ENCODE results near the gene DIP2B. TPM values are rescaled to one million over a fixed set of nuclear protein-coding genes. Genes with fewer than 3 reads are reported as not detected.

The DIP2B gene
- total RNA-seq, 6 experiments from 2014 or later: 11.1 to 24.0 (median 14.8) TPM

GRCh38 chr12:50615907-50616296 lies 111.1 kb downstream of the DIP2B start:
- Histone ChIP-seq H3K4me3 (no peak overlapping the region), H3K4me1 (peaks cover 0 to 18% (median 4%) of the 10 kb centered on the region in 4 donors), H3K27me3 (no peaks in the 10 kb centered on the region), H3K36me3 (no peaks in the 10 kb centered on the region), H3K27ac (no peak overlapping the region), H3K9me3 (no peaks in the 10 kb centered on the region)
- no peak for TF ChIP-seq POLR2A (IDR thresholded peaks at IDR 0.05)
- TF ChIP-seq, protein P1, sequence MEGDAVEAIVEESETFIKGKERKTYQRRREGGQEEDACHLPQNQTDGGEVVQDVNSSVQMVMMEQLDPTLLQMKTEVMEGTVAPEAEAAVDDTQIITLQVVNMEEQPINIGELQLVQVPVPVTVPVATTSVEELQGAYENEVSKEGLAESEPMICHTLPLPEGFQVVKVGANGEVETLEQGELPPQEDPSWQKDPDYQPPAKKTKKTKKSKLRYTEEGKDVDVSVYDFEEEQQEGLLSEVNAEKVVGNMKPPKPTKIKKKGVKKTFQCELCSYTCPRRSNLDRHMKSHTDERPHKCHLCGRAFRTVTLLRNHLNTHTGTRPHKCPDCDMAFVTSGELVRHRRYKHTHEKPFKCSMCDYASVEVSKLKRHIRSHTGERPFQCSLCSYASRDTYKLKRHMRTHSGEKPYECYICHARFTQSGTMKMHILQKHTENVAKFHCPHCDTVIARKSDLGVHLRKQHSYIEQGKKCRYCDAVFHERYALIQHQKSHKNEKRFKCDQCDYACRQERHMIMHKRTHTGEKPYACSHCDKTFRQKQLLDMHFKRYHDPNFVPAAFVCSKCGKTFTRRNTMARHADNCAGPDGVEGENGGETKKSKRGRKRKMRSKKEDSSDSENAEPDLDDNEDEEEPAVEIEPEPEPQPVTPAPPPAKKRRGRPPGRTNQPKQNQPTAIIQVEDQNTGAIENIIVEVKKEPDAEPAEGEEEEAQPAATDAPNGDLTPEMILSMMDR (IDR thresholded peaks at IDR 0.05): no peak
- 100% methylated on average over 1 of the region's 1 CpG for WGBS (ENCODE audit: insufficient coverage, low coverage, low lambda C conversion rate, missing lambda C conversion rate)
- DNase-seq (no peak), ATAC-seq (no peak)
- intact Hi-C loops (cut with DNase I): no loop called here

DNA sequence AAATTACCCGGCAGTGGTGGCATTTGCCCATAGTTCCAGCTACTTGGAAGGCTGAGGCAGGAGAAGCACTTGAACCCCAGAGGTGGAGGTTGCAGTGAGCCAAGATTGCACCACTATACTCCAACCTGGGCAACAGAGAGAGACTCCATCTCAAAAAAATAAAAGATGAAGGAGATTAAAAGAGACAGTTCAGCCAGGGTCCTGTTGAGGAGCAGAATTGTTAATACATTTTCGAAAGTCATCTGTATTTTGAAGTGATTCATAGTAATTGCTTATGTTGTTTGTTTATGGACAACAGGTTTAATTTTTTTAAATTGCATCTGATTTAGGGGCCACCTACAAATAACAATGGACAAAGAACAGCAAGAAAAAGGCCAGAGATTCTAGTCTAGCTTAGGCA lies 112.9 kb downstream of the DIP2B start:
- ATAC-seq (no peak), DNase-seq (no peak)
- no peaks in the 10 kb centered on the region for H3K9me3 ChIP-seq
- no peak overlapping the region for H3K27ac ChIP-seq
- no peaks in the 10 kb centered on the region for H3K27me3 ChIP-seq
- no peak overlapping the region for H3K4me3 ChIP-seq
- 100% methylated on average over 1 of the region's 2 CpGs for WGBS (ENCODE audit: insufficient coverage, low coverage, low lambda C conversion rate, missing lambda C conversion rate)
- no peaks in the 10 kb centered on the region for H3K36me3 ChIP-seq
- H3K4me1 ChIP-seq: peaks cover 0 to 33% (median 4%) of the 10 kb centered on the region in 4 donors
- no peak for TF ChIP-seq POLR2A (IDR thresholded peaks at IDR 0.05)
- TF ChIP-seq, protein P1 (IDR thresholded peaks at IDR 0.05): no peak
- intact Hi-C loops (cut with DNase I): no loop called here

- intact Hi-C loops (cut with DNase I): no loop called here
- H3K4me1 ChIP-seq: peaks cover 0 to 28% (median 0%) of the 10 kb centered on the region in 4 donors
- TF ChIP-seq POLR2A (IDR thresholded peaks at IDR 0.05): no peak
- TF ChIP-seq, protein P1 (IDR thresholded peaks at IDR 0.05): no peak
- no peaks in the 10 kb centered on the region for H3K9me3 ChIP-seq
- no peak overlapping the region for H3K4me3 ChIP-seq
- DNase-seq (no peak), ATAC-seq (no peak)
- whole genome bisulfite sequencing (ENCODE audit: insufficient coverage, low coverage, low lambda C conversion rate, missing lambda C conversion rate): 92% methylated on average over 7 of the region's 7 CpGs
- no peaks in the 10 kb centered on the region for H3K27me3 ChIP-seq
- no peaks in the 10 kb centered on the region for H3K36me3 ChIP-seq
- no peak overlapping the region for H3K27ac ChIP-seq
These were observed 114.3 kb downstream of the DIP2B start for GRCh38 chr12:50618864-50619609.

- DNase-seq: no peak
- ATAC-seq: no peak
- no peak overlapping the region for H3K27ac ChIP-seq
- intact Hi-C loops (cut with DNase I): no loop called here
- peaks cover 0 to 27% (median 0%) of the 10 kb centered on the region in 4 donors for H3K4me1 ChIP-seq
- H3K36me3 ChIP-seq: no peaks in the 10 kb centered on the region
- H3K9me3 ChIP-seq: no peaks in the 10 kb centered on the region
- WGBS (ENCODE audit: insufficient coverage, low coverage, low lambda C conversion rate, missing lambda C conversion rate): 96% methylated on average over 2 of the region's 2 CpGs
- TF ChIP-seq POLR2A (IDR thresholded peaks at IDR 0.05): no peak
- TF ChIP-seq, protein P1 (IDR thresholded peaks at IDR 0.05): no peak
- no peak overlapping the region for H3K4me3 ChIP-seq
- no peaks in the 10 kb centered on the region for H3K27me3 ChIP-seq
These were observed 114.8 kb downstream of the DIP2B start for GRCh38 chr12:50619610-50619958.
